Caki2 (cell line): ENCODE measurements around the gene CD163. TPM values are rescaled to one million over a fixed set of nuclear protein-coding genes. Genes with fewer than 3 reads are reported as not detected.
"Not testable (repeated sequence)": the region's sequence is repeated elsewhere in the genome, so short reads cannot be mapped to it uniquely, and the experiment has no call there.

Source experiments
- DNase-seq: peaks from one replicate; pipeline ENCODE4 v3.0.0-alpha.2; 2015; ENCODE audit warnings: low read depth
- in situ Hi-C: cut with HindIII; loops from 2 replicates; pipeline ENCODE4 v1.10.0; 2016; ENCODE audit warnings: low sequenced_read_pairs, low pct_unique_long_range_greater_than_20kb, mixed read lengths
- total RNA-seq: library from RNA; depleted of rRNA; stranded (reverse); fragments of >200 nt; shearing (Covaris generic); gene quantifications from 2 replicates; pipeline ENCODE4 v1.2.3, GENCODE V29; 2014; ENCODE audit warnings: low replicate concordance; rRNA removed

The CD163 gene
- total RNA-seq = not detected in 2 replicates

DNA sequence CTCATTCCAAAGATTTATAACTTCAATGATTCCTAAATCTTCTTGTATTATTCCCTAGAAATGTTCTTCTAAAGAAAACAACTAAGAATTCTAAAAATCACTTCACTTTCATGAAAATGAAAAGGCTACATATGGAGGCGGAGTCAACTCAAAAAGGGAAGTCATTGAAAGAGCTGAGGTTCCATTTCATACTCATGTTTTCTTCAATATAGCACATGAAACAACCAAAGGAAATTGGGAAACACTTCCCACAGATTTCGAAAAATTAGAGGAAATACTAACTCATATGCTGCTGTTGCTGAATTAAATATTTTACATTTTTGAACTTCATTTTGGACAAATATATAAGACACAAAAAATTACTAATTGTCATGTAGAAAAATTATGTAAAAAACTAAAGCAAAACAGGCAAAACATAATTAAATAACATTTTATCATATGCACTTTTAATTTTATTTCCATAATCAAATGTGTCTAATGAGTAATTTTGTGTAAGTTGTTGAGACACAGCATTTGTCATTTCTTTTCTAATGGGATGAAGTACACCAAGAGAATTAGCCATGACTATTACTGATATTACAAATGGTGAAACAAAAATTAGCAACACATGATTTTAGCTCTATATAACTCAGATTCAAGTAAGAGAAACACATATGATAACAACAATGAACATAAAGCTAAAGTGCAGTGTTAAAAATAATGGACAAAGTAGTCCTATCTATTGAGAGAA is at the start of gene CD163:
CD163 (minus strand) TSS at position 92 of the 730 bp plus-strand sequence; CDS start at position 5, 87 bp downstream.
- in situ Hi-C loops = no loop called here
- no peak for DNase-seq

DNA sequence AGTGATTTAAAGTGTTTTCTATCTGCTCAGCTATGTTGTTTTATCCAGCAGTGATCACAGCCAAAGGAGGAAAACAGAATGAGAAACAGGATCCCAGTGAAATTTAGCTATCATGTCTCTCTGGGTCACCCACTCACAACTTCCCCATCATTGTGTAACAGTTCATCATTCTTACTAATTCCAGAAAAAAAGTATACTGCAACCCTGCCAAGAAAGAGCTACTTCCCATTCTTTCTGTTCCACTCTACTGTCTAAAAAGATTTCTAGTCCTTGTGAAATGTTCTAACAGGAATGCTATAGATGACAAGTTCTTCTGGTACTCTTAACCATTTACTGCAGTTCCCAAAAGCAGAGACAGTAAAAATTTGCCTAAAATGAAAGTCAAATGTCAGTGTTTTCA is 39.2 kb upstream of the CD163 start:
- in situ Hi-C loops = no loop called here
- DNase-seq = no peak

DNA sequence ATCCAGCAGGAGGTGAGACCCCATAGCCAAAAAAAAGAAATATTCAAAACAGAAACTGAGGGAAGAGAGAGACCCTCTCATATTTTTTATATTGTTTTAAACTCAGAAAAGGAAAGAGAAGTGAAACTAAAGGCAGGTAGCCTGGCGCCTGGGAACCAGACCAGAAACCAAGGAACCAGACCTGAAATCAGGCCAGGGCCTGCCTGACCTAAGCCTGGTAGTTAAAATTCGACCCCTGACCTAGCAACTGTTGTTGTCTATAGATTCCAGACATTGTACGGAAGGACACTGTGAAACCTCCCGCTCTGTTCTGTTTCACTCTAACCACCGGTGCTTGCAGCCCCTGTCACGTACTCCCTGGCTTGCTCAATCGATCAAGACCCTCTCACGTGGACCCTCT is 38.5 kb upstream of the CD163 start:
- DNase-seq = no peak

DNA sequence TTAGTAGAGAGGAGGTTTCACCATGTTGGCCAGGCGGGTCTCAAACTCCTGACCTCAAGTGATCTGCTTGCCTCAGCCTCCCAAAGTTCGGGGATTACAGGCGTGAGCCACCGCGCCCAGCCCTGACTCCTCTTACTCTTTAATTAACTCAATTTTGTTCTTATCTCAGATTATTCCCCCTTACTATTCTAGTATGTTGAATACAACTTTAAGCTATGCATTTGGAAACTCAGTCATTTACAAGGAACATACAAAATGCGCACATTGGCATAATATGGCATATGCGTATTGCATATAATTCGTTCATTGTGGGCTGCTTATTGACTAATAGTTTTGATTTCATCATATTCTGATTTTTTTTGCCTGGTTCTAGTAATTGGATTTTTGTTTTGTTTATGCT is 10.8 kb upstream of the CD163 start:
- no peak for DNase-seq
- in situ Hi-C loops = no loop called here

More for the DNA sequence above, 38.5 kb upstream of the CD163 start:
- in situ Hi-C loops = no loop called here

DNA sequence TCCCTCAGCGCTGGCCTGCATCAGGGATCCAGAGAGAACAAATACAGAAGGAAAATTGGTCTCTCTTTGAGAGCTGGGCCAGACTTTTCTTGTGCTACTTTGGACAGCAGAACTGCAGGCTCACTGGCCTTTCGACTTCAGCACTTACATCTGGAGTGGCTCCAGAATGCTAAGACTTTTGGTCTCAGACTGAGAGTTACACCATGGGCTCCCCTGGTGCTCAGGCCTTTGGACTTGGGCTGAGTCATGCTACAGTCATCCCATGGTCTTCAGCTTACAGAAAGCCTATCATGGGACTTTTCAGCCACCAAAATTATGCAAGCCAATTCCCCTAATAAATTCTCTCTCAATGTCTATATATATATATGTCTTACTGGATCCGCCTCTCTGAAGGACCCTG is 9.0 kb upstream of the CD163 start:
- in situ Hi-C loops = no loop called here
- peak; percentile 10 for DNase-seq

DNA sequence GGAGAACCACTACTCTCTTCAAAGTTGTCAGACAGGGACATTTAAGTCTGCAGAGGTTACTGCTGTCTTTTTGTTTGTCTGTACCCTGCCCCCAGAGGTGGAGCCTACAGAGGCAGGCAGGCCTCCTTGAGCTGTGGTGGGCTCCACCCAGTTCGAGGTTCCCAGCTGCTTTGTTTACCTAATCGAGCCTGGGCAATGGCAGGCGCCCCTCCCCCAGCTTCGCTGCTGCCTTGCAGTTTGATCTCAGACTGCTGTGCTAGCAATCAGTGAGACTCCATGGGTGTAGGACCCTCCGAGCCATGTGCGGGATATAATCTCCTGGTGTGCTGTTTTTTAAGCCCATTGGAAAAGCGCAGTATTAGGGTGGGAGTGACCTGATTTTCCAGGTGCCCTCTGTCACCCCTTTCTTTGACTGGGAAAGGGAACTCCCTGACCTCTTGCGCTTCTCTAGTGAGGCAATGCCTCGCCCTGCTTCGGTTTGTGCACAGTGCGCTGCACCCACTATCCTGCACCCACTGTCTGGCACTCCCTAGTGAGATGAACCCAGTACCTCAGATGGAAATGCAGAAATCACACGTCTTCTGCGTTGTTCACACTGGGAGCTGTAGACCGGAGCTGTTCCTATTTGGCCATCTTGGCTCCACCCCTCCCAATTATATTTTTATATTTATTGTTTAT is 6.4 kb upstream of the CD163 start:
- DNase-seq, in situ Hi-C loops: not testable (repeated sequence)

DNA sequence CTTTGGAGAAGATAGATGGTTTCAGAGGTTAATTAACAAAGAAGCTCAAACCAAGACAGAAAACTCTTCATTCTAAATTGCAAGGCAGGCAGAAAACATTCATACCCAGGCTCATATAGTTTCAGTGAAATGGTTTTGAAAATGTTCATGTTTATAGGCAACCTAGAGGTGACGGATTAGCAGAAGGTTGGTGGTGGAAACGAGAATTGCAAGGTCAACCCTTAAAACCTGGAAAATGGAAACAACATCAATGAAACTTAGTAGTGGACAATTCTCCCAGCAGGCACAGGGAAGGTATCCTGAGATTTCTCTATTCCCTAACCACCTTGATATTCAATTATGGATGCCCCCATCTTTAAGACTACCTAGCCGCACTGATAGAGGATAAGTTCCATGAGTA is 965 bp downstream of the CD163 start:
- no peak for DNase-seq
- in situ Hi-C loops = no loop called here

DNA sequence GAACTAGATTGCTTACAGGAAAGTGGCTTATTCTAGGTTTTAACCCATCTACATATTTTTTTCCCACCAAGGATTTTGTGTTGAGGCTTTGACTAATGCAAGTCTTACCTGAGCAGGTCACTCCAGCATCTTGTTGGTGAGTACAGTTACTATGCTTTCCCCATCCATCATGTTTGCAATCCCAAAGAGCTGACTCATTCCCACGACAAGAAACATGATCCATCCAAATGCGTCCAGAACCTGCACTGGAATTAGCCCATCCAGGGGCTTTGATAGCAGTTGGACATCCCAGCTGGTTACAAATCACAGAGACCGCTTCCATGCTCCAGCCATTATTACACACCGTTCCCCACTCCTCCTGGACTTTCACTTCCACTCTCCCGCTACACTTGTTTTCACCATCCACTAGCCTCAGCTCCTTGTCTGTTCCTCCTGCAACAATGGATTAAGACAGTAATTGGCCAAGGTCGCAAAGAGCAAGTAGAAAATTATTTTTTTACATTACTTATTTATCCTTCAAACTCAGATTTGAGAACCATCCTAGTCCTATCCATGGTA is 2.5 kb downstream of the CD163 start:
- DNase-seq = no peak
- in situ Hi-C loops = no loop called here

DNA sequence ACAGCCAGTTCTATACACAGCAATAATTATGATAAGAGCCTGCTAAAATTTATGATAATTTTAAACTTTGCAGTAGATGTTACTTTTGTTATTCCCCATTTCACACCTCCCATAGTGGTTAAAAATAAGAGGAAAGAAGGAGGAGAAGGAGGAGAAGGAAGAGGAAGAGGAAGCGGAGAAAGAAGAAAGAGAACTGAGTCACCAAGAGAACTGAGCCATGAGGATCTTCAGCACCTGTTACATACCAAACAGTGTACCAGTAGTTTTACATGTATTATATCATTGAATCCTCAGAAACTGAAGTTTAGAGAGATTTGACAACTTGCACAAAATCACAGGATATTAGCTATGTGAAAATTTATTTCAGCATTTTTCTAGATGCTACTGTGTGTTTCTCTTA is 3.9 kb downstream of the CD163 start:
- DNase-seq = no peak
- in situ Hi-C loops = no loop called here

DNA sequence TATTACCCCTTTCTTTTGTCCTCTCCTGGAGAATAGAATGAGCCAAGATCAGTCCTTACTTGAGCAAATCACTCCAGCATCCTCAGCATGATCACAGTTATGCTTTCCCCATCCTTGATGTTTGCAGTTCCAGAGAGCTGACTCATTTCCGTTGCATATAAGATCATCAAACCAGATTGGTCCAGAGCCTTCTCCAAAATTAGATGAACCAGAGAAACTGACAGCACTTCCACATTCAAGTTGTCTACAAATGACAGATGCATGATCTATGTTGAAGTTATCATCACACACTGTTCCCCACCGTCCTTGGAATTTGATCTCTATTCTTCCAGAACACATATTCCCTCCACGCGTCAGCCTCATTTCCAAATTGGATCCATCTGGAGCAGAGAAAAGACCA is 4.8 kb downstream of the CD163 start:
- DNase-seq = no peak
- in situ Hi-C loops = no loop called here

DNA sequence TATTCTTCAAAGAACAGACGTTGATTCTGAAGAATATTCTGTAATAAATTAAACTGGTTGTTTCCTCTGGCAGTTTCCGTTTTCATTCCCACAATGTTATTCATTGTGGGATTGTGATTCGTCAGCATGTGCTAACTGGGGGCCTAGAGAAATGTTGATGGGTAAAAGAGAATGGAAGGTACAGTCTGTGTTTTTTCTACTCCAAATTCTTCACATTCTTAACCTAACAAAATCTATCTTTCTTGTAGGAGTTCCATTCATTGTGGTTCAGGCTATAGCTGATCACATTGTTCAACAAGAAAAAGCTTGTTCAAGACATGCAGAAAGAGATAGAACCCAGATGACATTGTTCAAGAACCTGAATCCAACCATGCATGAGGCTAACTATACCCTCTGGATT is 5.9 kb downstream of the CD163 start:
- DNase-seq = no peak
- in situ Hi-C loops = no loop called here

DNA sequence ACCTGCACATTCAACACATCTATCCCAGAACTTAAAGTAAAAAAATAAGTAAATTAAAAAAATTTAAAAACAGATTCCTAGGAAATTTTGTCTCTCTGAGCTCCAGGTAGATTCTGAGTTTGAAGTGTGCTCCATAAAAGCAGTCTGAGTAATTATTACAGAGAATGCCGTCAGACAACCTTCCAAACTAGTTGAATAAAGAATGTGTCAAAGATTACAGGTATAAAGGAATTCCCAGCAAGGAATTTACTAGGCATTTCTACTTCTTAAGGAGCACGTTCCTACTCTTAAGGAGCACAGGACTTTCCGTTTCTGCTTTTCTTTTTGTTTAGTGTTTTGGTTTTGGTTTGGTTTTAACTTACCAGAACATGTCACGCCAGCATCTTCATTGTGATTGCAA is 7.1 kb downstream of the CD163 start:
- in situ Hi-C loops = no loop called here
- no peak for DNase-seq

DNA sequence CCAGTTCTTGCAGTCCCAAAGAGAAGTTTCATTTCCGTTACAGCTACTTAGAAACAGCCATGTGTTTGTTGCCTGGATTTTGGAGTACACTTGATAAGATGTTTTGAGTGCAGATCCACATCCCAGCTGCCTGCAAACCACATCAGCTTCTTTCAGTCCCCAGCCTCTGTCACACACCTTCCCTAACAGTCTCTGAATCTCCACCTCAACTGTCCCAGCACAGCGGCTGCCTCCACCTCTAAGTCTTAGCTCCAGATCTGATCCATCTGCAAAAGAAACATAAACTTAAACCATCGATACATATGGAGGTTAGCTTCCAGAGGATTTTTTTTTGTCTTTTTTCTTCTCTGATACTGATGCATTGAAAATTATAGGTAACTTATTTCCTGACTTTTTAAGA is 8.4 kb downstream of the CD163 start:
- no peak for DNase-seq
- in situ Hi-C loops = no loop called here

DNA sequence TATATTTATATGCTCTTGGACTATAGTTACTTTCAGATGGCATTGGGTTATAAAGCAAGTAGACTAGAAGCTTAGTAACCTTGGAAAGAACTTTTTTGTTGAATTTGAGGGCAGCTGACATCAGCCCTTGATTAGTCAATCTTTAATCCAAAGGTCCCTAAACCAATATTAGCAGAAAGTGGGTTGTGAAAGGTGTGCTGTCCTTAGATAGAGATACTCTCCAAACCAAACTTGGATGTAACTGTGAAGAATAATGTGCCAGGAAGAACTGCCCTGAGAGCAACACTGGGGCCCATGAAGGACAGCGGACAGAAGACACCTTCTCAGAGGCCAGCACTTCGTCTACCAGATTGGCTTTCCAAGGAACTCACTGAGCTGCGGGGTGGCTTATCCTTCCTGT is 10.6 kb downstream of the CD163 start:
- in situ Hi-C loops = no loop called here
- DNase-seq = no peak

DNA sequence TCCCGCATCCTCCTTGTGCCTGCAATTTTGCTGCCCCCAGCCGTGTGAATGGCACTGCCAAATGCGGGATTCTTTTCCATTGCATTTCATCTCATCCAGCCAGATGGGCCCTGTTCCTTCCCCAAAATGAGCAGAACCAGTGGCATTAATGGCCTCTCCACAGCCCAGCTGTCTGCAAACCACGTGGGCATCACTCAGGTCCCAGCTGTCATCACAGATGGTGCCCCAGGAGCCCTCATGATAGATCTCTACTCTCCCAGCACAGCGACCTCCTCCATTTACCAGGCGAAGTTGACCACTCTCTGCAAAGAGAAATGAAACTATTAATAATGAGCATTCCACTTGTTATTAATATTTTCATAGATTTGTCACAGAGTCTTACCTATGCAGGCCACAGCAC is 17.1 kb downstream of the CD163 start:
- DNase-seq = no peak
- in situ Hi-C loops = no loop called here

DNA sequence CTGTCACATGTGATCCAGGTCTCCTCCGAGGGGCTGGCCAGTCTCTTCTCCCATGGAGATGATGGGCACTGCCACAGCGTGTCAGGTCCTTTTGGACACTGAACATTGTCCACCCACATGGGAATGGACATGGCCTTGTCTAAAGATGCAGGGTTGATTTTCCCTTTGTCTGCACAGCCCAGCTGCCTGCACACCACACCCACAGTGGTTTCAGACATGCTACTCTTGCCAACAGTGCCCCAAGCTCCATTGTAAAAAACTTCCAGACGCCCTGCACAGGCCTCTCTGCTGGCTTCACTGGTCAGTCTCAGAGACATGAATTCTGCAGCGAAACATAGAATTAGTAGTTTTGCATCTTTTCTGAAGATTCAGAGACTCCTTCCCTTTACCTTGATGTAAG is 18.5 kb downstream of the CD163 start:
- DNase-seq = no peak
- in situ Hi-C loops = no loop called here

DNA sequence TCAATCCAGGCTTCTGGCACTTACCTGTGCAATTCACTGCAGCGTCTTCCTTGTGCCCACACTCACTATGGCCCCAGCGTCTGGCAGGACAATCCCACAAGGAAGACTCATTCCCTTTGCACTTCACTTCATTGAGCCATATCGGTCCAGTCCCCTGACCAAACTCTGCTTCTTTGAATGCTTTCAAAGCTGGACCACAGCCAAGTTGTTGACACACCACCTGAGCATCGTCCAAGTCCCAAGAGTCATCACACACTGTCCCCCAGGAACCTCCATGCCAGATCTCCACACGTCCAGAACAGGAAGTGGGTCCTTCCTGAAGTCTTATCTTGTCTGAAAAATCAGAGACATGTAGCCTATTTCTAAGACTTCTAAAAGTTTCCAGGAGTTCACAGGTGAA is 20.2 kb downstream of the CD163 start:
- in situ Hi-C loops = no loop called here
- DNase-seq = no peak

DNA sequence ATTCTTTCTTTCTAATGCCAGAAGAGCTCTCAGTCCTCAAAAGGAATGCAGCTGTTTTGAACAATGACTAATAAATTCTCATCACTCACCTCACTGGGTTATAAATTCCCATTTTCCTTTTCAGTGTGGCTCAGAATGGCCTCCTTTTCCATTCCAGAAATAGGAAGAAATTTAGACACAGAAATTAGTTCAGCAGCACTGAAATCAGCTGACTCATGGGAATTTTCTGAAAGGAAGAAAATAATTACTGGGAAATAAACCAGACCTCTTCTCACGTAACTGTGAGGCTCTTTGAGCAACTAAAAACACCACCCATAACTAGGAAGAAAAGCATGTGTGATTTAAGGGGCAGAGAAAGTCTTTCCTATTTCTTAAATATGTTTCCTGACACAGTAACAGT is 23.8 kb downstream of the CD163 start:
- in situ Hi-C loops = no loop called here
- no peak for DNase-seq

DNA sequence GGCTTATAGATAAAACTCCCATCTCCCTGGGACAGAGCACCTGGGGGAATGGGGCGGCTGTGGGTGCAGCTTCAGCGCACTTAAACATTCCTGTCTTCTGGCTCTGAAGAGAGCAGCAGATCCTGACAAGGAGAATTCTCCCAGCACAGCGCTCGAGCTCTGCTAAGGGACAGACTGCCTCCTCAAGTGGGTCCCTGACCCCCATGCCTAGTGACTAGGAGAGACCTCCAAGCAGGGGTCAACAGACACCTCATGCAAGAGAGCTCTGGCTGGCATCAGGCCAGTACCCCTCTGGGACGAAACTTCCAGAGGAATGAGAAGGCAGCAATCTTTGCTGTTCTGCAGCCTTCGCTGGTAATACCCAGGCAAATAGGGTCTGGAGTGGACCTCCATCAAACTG is 31.5 kb downstream of the CD163 start:
- in situ Hi-C loops = no loop called here
- DNase-seq = no peak
